HUES48 (cell line): ENCODE data around the gene PLEKHD1.
A peak's percentile ranks its signal among the peaks of the same experiment; 100 is the strongest.
"Not testable (repeated sequence)": the region's sequence is repeated elsewhere in the genome, so short reads cannot be mapped to it uniquely, and the experiment has no call there.

Experiments
- H3K27ac ChIP-seq: one replicate; pipeline ENCODE4 v1.7.0; 2013; ENCODE audit warnings: low read depth, low read length, inconsistent platforms
- H3K27me3 ChIP-seq: 2 replicates; pipeline ENCODE4 v1.6.1; 2013; ENCODE audit warnings: mild to moderate bottlenecking, low read length; ENCODE audit not compliant: control insufficient read depth, insufficient read depth
- H3K36me3 ChIP-seq: 2 replicates; pipeline ENCODE4 v1.6.1; 2013; ENCODE audit warnings: low read length; ENCODE audit not compliant: control insufficient read depth, insufficient read depth
- H3K4me1 ChIP-seq: 2 replicates; pipeline ENCODE4 v1.6.1; 2013; ENCODE audit warnings: mild to moderate bottlenecking, low read length; ENCODE audit not compliant: control insufficient read depth, insufficient read depth
- H3K4me3 ChIP-seq: 2 replicates; pipeline ENCODE4 v1.5.1; 2013; ENCODE audit warnings: mild to moderate bottlenecking, low read depth, low read length
- H3K9ac ChIP-seq: 2 replicates; pipeline ENCODE4 v1.6.1; 2013; ENCODE audit warnings: mild to moderate bottlenecking, low read depth, low read length, moderate library complexity
- H3K9me3 ChIP-seq: 2 replicates; pipeline ENCODE4 v1.6.1; 2013; ENCODE audit warnings: low read length; ENCODE audit not compliant: control insufficient read depth, insufficient read depth

The PLEKHD1 gene

DNA sequence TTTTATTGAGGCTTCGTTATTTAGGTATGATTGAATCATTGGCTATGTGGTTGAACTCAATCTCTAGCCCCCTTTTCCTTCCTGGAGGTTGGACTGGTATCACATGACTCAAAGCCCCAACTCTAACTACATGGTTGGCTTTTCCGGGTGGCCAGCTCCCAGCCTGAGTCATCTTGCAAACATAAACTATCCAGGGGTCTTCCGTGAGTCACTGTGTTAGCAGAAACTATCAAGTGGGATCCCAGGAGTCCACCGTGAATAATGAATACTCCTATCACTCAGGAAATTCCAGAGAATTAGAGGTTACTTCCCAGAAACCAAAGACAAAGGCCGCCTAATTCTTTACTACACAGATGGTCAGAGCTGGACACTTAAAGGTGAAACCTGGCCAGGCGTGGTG is 19.7 kb upstream of the PLEKHD1 start:
- Histone ChIP-seq H3K27ac (peak overlapping the region; percentile 48), H3K9ac (no peak overlapping the region), H3K27me3 (no peaks in the 10 kb centered on the region), H3K4me1 (no peaks in the 10 kb centered on the region), H3K36me3 (peaks cover 11% of the 10 kb centered on the region; the same call in 1 of the 2 replicates), H3K4me3 (no peak overlapping the region), H3K9me3 (no peaks in the 10 kb centered on the region)

DNA sequence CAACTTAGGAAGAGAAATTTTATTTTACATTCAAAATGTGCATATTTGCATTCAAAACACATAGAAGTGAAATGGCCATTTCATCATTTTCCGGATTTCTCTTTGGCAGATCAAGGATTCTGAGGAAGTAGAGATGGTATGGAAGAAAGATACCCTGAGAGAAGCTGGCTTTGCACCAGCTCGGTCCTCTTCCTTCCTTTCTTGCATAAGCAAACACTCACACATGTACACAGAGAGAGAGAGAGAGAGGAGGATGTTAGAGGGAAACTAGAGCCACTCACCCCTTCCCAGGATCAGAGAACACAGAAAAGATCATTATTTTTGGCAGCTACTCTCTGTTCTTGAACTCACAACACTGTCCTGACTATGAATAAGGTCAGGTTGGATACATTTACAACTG is 15.6 kb upstream of the PLEKHD1 start:
- Histone ChIP-seq H3K27ac (no peak overlapping the region), H3K27me3 (no peaks in the 10 kb centered on the region), H3K36me3 (no peaks in the 10 kb centered on the region), H3K4me3 (no peak overlapping the region), H3K9ac (no peak overlapping the region), H3K4me1 (no peaks in the 10 kb centered on the region), H3K9me3 (no peaks in the 10 kb centered on the region)

DNA sequence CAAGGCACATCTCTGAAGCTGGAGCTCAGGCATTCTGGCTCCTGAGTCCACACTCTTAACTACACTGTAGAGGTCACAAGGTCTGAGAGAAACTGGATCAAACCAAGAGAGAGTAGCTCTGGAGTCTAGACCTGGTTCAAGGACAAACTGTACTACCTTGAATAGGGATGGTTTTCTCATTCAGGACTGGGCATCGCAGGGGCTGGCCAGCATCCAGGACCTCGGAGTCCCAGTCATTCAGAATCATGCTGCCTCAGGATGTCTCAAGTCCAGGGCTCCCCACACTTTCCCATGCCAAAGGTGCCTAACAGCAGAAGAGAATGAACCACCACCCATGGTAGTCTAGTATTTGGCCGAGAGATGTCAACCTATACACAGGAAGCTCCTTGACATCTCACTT is 13.1 kb upstream of the PLEKHD1 start:
- Histone ChIP-seq H3K4me3 (no peak overlapping the region), H3K27ac (no peak overlapping the region), H3K36me3 (no peaks in the 10 kb centered on the region), H3K27me3 (no peaks in the 10 kb centered on the region), H3K9me3 (no peaks in the 10 kb centered on the region), H3K9ac (no peak overlapping the region), H3K4me1 (no peaks in the 10 kb centered on the region)

DNA sequence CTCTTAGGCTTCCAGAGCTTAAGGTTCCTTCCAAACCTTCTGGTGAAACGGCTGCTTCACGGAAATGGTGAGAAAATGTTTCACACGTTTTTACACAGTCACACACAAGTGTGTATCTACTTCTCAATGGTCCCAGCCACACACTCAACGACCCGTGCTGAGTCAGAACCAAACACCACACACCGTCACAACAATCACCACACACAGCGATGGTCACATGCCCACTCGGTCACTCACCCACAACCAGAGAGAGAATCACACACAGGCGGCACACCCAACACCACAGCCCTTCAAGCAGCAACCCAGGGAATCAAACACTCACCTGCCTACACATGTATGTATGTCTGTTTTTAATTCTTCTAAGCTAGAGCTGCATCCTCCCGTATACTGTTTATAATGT is 12.6 kb upstream of the PLEKHD1 start:
- Histone ChIP-seq H3K4me3 (no peak overlapping the region), H3K4me1 (no peaks in the 10 kb centered on the region), H3K27ac (no peak overlapping the region), H3K9me3 (no peaks in the 10 kb centered on the region), H3K27me3 (no peaks in the 10 kb centered on the region), H3K36me3 (no peaks in the 10 kb centered on the region), H3K9ac (no peak overlapping the region)

DNA sequence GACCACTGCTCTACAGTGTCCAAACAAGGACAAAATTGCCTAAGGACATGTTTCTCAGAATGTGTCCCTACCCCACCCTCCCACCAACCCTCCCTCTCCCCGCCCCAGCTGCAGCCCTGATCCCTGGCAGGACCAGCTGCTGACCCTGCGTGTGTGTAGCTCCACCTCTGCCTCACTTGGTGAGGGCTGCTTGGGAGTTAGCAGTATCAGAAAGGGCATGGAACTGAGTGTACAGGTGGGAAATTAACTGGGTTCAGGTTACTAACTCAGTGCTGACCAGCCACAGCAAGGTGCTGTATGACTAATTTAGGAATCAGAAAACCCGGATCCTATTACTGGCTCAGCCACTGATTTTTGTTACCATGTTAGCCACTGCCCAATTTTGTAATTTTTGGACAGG is 11.3 kb upstream of the PLEKHD1 start:
- no peaks in the 10 kb centered on the region for H3K4me1 ChIP-seq
- no peaks in the 10 kb centered on the region for H3K36me3 ChIP-seq
- no peak overlapping the region for H3K4me3 ChIP-seq
- no peaks in the 10 kb centered on the region for H3K27me3 ChIP-seq
- H3K9ac ChIP-seq: no peak overlapping the region
- no peaks in the 10 kb centered on the region for H3K9me3 ChIP-seq
- no peak overlapping the region for H3K27ac ChIP-seq

DNA sequence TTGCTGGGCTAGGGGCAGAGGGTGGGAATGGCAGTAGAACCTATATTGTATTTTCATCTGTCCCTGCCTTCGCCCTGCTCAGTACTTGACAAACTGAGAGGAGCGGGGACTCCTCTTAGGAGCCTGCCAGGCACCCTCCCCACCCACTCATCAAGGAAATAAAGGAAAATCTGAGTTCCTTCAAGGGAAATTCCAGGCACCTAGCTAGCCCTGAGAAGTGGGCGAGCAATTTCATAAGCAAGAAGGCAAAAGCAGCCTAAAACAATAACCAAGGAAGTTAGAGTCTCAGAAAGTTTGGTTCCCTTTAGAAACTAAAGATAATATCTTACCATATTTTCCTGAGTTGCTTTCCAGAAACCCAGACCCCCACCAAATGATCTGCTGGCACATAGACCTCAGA is 10.6 kb upstream of the PLEKHD1 start:
- Histone ChIP-seq H3K27ac (no peak overlapping the region), H3K4me1 (no peaks in the 10 kb centered on the region), H3K9me3 (no peaks in the 10 kb centered on the region), H3K27me3 (no peaks in the 10 kb centered on the region), H3K36me3 (no peaks in the 10 kb centered on the region), H3K9ac (no peak overlapping the region), H3K4me3 (no peak overlapping the region)

DNA sequence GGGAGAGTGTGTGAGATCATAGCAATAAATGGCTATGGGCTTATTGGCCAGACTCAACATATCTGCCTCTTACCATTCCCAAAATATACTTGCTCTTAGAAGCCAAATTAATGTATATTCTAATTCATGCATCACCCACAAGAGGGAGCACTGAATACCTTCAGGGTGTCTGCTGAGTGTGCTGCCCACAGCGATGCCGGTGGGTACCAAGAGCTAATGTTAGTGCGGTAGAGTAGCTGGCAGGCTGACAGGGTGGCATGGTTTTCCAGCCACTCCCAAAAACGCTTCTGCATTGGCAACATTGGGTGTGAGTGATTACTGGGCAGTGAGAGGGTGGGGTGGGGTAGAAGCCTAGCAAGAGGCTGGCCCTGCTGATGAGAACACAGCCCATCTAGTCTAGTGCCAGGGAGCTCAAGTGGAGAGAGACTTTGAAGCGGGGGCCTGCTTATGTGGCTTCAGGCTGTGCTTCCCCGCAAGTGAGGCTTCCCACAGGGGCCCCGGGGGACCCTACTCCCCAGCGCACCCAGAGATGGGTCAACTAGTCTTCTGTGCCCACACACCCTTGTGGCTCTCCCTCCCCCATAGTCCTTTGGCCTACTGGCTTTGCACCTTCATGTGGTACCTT is 9.2 kb upstream of the PLEKHD1 start:
- Histone ChIP-seq H3K4me3 (no peak overlapping the region), H3K27ac (no peak overlapping the region), H3K9me3 (no peaks in the 10 kb centered on the region), H3K27me3 (no peaks in the 10 kb centered on the region), H3K9ac (no peak overlapping the region), H3K36me3 (no peaks in the 10 kb centered on the region), H3K4me1 (no peaks in the 10 kb centered on the region)

DNA sequence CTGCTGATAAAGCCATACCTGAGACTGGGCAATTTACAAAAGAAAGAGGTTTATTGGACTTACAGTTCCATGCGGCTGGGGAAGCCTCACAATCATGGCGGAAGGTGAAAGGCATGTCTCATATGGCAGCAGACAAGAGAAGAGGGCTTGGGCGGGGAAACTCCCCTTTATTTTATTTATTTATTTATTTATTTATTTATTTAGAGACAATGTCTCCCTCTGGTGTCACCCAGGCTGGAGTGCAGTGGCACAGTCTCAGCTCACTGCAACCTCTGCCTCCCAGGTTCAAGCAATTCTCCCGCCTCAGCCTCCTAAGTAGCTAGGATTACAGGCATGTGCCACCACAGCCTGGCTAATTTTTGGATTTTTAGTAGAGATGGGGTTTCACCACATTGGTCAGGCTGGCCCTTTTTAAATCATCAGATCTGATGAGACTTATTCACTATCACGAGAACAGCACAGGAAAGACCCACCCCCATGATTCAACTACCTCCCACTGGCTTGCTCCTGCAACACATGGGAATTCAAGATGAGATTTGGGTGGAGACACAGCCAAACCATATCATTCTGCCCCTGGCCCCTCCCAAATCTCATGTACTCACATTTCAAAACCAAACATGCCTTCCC is 7.6 kb upstream of the PLEKHD1 start:
- not testable (repeated sequence) for H3K4me3 ChIP-seq, H3K36me3 ChIP-seq, H3K4me1 ChIP-seq, H3K9me3 ChIP-seq, H3K9ac ChIP-seq, H3K27ac ChIP-seq, H3K27me3 ChIP-seq

DNA sequence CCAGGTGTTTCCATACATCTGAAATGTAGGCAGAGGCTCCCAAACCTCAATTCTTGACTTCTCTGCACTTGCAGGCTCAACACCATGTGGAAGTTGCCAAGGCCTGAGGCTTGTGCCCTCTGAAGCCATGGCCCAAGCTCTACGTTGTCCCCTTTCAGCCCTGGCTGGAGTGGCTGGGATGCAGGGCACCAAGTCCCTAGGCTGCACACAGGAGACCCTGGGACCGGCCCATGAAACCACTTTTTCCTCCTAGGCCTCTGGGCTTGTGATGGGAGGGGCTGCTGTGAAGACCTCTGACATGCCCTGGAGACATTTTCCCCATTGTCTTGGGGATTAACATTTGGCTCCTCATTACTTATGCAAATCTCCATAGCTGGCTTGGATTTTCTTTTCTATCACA is 6.5 kb upstream of the PLEKHD1 start:
- not testable (repeated sequence) for H3K9me3 ChIP-seq, H3K27ac ChIP-seq, H3K9ac ChIP-seq, H3K4me3 ChIP-seq, H3K4me1 ChIP-seq, H3K36me3 ChIP-seq
- H3K27me3 ChIP-seq: peaks cover 20% of the 10 kb centered on the region

DNA sequence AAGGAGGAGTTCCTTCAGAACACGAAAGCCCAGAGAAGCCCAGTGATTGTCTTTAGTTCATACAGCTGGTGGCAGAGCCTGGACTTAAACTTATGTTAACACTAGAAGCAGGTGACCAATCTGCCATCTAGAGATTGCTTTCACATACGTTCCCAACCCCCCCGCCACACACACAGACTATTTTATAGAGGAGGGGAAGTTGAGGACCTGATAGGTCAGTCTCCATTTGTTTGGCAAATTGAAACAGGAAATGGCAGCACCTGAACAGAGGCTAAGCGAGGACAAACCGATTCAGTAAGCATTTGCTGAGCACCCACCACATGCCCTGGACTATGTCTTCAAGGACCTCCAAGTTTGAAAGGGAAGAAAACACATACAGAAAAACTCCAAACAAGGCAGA is 4.8 kb upstream of the PLEKHD1 start:
- H3K4me1 ChIP-seq: peaks cover 4% of the 10 kb centered on the region; the same call in 1 of the 2 replicates
- no peak overlapping the region for H3K9ac ChIP-seq
- no peaks in the 10 kb centered on the region for H3K36me3 ChIP-seq
- no peak overlapping the region for H3K4me3 ChIP-seq
- H3K27ac ChIP-seq: no peak overlapping the region
- peaks cover 33% of the 10 kb centered on the region for H3K27me3 ChIP-seq
- no peaks in the 10 kb centered on the region for H3K9me3 ChIP-seq

DNA sequence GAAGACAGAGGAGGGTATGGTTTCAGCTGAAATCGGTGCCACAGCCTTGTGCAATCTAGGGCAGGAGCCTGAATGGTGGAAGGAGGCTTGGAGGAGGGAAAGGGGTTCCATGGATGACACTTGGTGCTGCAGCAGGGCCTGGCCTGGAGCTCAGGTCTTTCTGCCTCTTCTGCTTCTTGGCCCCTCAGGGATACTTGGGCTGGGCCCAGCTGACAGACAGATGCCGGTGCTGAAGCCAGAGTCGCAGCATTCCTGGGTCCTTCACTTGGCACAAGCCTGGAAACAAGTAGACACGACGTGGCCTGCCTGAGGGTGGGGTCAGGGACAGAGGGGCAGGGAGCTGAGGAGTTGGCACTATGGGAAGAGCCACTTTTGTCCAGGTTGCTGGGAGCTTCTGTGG is 4.4 kb upstream of the PLEKHD1 start:
- Histone ChIP-seq H3K27me3 (peaks cover 37% of the 10 kb centered on the region), H3K4me1 (peaks cover 4% of the 10 kb centered on the region; the same call in 1 of the 2 replicates), H3K9ac (no peak overlapping the region), H3K9me3 (no peaks in the 10 kb centered on the region), H3K27ac (no peak overlapping the region), H3K36me3 (no peaks in the 10 kb centered on the region), H3K4me3 (no peak overlapping the region)
